ENCODE results near the gene LIN28A. TPM values are rescaled to one million over a fixed set of nuclear protein-coding genes. Genes with fewer than 3 reads are reported as not detected.

The LIN28A gene
- total and polyA plus RNA-seq, 2 experiments from 2014 or later, result 604 to 1,571 TPM

DNA sequence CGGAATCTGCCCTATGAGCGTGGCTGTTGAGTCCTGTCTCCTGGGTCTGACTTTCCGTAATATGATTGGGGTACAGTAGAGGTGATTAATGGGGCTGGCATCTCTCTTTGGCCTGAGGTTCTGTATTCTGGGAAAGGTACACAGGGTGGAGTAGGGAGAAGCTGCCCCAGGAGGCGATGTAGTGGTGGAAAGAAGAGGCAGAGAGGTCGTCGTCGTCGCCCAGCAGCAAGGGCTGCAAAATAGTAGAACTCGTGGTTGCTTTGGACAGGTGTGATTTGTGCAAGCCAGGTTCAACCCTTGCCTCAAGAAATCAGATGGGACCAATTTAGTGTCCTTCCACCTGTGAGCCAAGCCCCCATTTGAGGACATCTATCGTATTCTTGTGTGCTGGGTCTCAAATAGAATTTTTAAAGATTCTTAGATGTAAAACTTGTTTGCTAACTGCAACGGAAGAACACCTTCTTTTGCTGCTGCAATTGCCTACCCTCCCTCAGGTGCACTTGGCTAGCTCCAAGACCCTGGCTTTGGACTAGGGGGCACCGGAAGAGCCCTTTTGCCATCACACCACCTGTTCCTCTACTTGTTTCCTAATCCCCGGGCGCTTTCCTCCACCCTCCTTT lies 60.4 kb downstream of the LIN28A start:
- Histone ChIP-seq H4K20me1 (replicated peaks; ENCODE audit: insufficient read depth) (peaks cover 27% of the 10 kb centered on the region), H3K27me3 (ENCODE audit: insufficient read depth) (peaks cover 9% of the 10 kb centered on the region; the same call in 1 of the 2 replicates), H3K9me2 (ENCODE audit: insufficient read depth) (no peaks in the 10 kb centered on the region), H3K4me1 (ENCODE audit: insufficient read depth) (peaks cover 21% of the 10 kb centered on the region), H2AFZ (no peak overlapping the region), H3K27ac (ENCODE audit: low read depth) (no peak overlapping the region), H3K4me3 (peak overlapping the region; percentile 96), H3K36me3 (ENCODE audit: insufficient read depth) (peaks cover 31% of the 10 kb centered on the region), H3F3A (replicated peaks; ENCODE audit: low read depth) (peaks cover 41% of the 10 kb centered on the region), H3K4me2 (peak overlapping the region; percentile 94), H3K79me2 (replicated peaks; ENCODE audit: insufficient read depth) (peaks cover 21% of the 10 kb centered on the region)
- H3K4me3 Mint-ChIP-seq, result peak overlapping the region; percentile 89
- no peak; the same call in 1 of the 2 replicates for TF ChIP-seq POLR2AphosphoS5 (IDR thresholded peaks at IDR 0.05; ENCODE audit: low read depth)
- TF ChIP-seq NANOG (IDR thresholded peaks at IDR 0.05; ENCODE audit: borderline replicate concordance), result no peak
- no peak for TF ChIP-seq ZNF114 (CRISPR knock-in tag; IDR thresholded peaks at IDR 0.05)
- TF ChIP-seq, protein P1, sequence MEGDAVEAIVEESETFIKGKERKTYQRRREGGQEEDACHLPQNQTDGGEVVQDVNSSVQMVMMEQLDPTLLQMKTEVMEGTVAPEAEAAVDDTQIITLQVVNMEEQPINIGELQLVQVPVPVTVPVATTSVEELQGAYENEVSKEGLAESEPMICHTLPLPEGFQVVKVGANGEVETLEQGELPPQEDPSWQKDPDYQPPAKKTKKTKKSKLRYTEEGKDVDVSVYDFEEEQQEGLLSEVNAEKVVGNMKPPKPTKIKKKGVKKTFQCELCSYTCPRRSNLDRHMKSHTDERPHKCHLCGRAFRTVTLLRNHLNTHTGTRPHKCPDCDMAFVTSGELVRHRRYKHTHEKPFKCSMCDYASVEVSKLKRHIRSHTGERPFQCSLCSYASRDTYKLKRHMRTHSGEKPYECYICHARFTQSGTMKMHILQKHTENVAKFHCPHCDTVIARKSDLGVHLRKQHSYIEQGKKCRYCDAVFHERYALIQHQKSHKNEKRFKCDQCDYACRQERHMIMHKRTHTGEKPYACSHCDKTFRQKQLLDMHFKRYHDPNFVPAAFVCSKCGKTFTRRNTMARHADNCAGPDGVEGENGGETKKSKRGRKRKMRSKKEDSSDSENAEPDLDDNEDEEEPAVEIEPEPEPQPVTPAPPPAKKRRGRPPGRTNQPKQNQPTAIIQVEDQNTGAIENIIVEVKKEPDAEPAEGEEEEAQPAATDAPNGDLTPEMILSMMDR (conservative IDR thresholded peaks at IDR 0.05; ENCODE audit: low read depth in 2 of 2), result no peak
- no peak for TF ChIP-seq EZH2 (IDR thresholded peaks at IDR 0.05; ENCODE audit: low read depth, unreplicated experiment)
- TF ChIP-seq STAT1 (IDR thresholded peaks at IDR 0.05; ENCODE audit: unreplicated experiment), result no peak
- TF ChIP-seq EZH2phosphoT487 (IDR thresholded peaks at IDR 0.05; ENCODE audit: unreplicated experiment), result no peak
- TF ChIP-seq, protein P2, sequence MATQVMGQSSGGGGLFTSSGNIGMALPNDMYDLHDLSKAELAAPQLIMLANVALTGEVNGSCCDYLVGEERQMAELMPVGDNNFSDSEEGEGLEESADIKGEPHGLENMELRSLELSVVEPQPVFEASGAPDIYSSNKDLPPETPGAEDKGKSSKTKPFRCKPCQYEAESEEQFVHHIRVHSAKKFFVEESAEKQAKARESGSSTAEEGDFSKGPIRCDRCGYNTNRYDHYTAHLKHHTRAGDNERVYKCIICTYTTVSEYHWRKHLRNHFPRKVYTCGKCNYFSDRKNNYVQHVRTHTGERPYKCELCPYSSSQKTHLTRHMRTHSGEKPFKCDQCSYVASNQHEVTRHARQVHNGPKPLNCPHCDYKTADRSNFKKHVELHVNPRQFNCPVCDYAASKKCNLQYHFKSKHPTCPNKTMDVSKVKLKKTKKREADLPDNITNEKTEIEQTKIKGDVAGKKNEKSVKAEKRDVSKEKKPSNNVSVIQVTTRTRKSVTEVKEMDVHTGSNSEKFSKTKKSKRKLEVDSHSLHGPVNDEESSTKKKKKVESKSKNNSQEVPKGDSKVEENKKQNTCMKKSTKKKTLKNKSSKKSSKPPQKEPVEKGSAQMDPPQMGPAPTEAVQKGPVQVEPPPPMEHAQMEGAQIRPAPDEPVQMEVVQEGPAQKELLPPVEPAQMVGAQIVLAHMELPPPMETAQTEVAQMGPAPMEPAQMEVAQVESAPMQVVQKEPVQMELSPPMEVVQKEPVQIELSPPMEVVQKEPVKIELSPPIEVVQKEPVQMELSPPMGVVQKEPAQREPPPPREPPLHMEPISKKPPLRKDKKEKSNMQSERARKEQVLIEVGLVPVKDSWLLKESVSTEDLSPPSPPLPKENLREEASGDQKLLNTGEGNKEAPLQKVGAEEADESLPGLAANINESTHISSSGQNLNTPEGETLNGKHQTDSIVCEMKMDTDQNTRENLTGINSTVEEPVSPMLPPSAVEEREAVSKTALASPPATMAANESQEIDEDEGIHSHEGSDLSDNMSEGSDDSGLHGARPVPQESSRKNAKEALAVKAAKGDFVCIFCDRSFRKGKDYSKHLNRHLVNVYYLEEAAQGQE (IDR thresholded peaks at IDR 0.05; ENCODE audit: unreplicated experiment), result no peak
- TF ChIP-seq, protein P3, sequence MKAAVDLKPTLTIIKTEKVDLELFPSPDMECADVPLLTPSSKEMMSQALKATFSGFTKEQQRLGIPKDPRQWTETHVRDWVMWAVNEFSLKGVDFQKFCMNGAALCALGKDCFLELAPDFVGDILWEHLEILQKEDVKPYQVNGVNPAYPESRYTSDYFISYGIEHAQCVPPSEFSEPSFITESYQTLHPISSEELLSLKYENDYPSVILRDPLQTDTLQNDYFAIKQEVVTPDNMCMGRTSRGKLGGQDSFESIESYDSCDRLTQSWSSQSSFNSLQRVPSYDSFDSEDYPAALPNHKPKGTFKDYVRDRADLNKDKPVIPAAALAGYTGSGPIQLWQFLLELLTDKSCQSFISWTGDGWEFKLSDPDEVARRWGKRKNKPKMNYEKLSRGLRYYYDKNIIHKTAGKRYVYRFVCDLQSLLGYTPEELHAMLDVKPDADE (IDR thresholded peaks at IDR 0.05), result no peak
- TF ChIP-seq JUNB (IDR thresholded peaks at IDR 0.05; ENCODE audit: unreplicated experiment), result no peak
- TF ChIP-seq CREB1 (CRISPR knock-in tag; IDR thresholded peaks at IDR 0.05; ENCODE audit: low read depth), result no peak
- TF ChIP-seq, protein P4, sequence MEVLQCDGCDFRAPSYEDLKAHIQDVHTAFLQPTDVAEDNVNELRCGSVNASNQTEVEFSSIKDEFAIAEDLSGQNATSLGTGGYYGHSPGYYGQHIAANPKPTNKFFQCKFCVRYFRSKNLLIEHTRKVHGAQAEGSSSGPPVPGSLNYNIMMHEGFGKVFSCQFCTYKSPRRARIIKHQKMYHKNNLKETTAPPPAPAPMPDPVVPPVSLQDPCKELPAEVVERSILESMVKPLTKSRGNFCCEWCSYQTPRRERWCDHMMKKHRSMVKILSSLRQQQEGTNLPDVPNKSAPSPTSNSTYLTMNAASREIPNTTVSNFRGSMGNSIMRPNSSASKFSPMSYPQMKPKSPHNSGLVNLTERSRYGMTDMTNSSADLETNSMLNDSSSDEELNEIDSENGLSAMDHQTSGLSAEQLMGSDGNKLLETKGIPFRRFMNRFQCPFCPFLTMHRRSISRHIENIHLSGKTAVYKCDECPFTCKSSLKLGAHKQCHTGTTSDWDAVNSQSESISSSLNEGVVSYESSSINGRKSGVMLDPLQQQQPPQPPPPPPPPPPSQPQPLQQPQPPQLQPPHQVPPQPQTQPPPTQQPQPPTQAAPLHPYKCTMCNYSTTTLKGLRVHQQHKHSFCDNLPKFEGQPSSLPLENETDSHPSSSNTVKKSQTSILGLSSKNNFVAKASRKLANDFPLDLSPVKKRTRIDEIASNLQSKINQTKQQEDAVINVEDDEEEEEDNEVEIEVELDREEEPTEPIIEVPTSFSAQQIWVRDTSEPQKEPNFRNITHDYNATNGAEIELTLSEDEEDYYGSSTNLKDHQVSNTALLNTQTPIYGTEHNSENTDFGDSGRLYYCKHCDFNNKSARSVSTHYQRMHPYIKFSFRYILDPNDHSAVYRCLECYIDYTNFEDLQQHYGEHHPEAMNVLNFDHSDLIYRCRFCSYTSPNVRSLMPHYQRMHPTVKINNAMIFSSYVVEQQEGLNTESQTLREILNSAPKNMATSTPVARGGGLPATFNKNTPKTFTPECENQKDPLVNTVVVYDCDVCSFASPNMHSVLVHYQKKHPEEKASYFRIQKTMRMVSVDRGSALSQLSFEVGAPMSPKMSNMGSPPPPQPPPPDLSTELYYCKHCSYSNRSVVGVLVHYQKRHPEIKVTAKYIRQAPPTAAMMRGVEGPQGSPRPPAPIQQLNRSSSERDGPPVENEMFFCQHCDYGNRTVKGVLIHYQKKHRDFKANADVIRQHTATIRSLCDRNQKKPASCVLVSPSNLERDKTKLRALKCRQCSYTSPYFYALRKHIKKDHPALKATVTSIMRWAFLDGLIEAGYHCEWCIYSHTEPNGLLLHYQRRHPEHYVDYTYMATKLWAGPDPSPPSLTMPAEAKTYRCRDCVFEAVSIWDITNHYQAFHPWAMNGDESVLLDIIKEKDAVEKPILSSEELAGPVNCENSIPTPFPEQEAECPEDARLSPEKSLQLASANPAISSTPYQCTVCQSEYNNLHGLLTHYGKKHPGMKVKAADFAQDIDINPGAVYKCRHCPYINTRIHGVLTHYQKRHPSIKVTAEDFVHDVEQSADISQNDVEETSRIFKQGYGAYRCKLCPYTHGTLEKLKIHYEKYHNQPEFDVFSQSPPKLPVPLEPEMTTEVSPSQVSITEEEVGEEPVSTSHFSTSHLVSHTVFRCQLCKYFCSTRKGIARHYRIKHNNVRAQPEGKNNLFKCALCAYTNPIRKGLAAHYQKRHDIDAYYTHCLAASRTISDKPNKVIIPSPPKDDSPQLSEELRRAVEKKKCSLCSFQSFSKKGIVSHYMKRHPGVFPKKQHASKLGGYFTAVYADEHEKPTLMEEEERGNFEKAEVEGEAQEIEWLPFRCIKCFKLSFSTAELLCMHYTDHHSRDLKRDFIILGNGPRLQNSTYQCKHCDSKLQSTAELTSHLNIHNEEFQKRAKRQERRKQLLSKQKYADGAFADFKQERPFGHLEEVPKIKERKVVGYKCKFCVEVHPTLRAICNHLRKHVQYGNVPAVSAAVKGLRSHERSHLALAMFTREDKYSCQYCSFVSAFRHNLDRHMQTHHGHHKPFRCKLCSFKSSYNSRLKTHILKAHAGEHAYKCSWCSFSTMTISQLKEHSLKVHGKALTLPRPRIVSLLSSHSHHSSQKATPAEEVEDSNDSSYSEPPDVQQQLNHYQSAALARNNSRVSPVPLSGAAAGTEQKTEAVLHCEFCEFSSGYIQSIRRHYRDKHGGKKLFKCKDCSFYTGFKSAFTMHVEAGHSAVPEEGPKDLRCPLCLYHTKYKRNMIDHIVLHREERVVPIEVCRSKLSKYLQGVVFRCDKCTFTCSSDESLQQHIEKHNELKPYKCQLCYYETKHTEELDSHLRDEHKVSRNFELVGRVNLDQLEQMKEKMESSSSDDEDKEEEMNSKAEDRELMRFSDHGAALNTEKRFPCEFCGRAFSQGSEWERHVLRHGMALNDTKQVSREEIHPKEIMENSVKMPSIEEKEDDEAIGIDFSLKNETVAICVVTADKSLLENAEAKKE (CRISPR knock-in tag; IDR thresholded peaks at IDR 0.05), result no peak
- TF ChIP-seq ZNF331 (CRISPR knock-in tag; IDR thresholded peaks at IDR 0.05; ENCODE audit: low read depth), result no peak
- H3K27ac Mint-ChIP-seq, result no peak overlapping the region
- peaks cover 33% of the 10 kb centered on the region for H3K27me3 Mint-ChIP-seq (ENCODE audit: insufficient read depth, low read depth, poor library complexity)
- peaks cover 36% of the 10 kb centered on the region for H3K4me1 Mint-ChIP-seq
- DNase-seq (ENCODE audit: low spot score), result no peak
- peaks cover 3% of the 10 kb centered on the region; the same call in 1 of the 3 replicates for H3K9me3 Mint-ChIP-seq
- ATAC-seq, result no peak
- peaks cover 51% of the 10 kb centered on the region for H3K36me3 Mint-ChIP-seq (ENCODE audit: low read depth)

Measured in GM23338 (cell line).